GM12801 (cell line): ENCODE results near the gene KLLN.

Source experiments
- TF ChIP-seq, protein P1 (sequence below): IDR thresholded peaks from one replicate; pipeline ENCODE4 v1.5.1; 2011; ENCODE audit warnings: control low read depth; ENCODE audit not compliant: insufficient read length; ENCODE audit errors: extremely low read depth

Gene KLLN

DNA sequence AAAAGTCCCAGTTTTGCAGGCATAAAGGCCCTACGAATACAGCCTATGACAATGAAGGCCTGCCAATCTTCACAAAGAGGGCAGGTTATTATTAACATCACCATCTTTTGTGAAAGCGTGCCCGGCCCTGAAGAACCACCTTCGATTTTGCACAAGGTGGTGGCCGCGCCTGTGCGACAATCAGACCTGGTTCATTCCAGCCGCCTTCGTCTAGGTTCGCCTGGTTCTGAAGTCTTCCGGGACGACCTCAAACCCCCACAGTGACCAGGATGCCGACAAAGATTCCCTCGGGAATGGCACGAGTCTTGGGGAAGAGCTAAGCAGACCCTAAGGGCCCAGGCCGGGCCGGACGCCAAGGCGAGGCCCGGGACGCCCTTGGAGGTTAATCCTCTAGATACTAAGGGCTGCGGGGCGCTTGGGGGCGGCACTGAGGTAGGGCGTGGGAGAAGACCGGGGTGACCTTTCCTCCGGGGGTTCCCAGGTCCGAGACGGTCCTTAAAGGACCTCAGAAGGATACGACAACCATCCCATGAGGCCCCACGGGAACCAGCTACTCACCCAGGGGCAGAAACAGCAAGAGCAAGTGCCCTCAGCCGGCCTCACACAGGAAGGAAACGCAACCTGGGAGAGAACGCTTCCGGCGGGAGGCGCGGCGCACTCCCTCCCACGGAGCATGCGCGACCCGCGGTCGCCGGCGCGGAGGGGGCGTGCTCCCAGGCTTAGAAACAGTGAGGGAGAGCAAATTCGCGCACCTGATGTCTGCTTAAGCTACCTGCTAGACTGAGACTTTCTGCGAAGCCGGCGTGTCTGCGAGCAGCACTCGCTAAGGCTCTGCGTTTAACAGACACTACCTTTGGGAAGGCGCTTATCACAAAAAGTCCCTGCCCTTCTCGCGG lies 45.5 kb downstream of the KLLN start, which contains the start of gene ATAD1:
Gene ATAD1 (minus strand): TSS at position 618 of the 896 bp plus-strand sequence. CDS start 3,627 bp downstream, outside the sequence.
- TF ChIP-seq, protein P1, sequence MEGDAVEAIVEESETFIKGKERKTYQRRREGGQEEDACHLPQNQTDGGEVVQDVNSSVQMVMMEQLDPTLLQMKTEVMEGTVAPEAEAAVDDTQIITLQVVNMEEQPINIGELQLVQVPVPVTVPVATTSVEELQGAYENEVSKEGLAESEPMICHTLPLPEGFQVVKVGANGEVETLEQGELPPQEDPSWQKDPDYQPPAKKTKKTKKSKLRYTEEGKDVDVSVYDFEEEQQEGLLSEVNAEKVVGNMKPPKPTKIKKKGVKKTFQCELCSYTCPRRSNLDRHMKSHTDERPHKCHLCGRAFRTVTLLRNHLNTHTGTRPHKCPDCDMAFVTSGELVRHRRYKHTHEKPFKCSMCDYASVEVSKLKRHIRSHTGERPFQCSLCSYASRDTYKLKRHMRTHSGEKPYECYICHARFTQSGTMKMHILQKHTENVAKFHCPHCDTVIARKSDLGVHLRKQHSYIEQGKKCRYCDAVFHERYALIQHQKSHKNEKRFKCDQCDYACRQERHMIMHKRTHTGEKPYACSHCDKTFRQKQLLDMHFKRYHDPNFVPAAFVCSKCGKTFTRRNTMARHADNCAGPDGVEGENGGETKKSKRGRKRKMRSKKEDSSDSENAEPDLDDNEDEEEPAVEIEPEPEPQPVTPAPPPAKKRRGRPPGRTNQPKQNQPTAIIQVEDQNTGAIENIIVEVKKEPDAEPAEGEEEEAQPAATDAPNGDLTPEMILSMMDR: no peak

DNA sequence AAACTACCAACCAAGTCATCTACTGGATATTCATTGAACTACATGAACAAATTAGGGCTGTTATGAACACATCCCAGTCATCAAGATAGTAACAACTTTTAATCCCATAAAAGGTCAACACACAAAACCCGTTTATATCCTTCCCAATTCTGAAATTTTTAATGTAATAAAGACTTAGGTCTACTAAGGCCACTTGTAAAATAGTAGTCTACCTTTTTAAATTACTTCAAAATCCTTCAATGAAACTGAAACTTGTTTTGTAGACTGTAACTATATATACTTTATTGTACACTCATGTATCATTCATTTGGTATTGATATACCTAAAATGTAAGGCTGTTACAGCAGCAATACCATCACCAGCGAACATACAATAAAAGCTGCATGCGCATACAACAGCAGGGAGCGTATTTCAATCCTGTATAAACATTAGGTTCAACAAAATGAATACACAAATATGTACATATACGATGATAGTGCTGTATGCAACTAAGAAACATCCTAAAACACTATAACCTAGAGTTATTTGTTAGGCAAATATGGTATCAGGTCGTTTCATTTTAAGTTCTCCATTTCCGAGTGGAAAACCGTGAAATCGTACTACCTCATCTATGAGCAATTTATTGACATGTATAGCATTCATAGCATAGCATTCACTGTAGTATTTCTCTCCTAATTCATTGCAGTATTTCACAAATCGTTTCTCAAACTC lies 46.3 kb downstream of the KLLN start:
- TF ChIP-seq, protein P1: no peak

DNA sequence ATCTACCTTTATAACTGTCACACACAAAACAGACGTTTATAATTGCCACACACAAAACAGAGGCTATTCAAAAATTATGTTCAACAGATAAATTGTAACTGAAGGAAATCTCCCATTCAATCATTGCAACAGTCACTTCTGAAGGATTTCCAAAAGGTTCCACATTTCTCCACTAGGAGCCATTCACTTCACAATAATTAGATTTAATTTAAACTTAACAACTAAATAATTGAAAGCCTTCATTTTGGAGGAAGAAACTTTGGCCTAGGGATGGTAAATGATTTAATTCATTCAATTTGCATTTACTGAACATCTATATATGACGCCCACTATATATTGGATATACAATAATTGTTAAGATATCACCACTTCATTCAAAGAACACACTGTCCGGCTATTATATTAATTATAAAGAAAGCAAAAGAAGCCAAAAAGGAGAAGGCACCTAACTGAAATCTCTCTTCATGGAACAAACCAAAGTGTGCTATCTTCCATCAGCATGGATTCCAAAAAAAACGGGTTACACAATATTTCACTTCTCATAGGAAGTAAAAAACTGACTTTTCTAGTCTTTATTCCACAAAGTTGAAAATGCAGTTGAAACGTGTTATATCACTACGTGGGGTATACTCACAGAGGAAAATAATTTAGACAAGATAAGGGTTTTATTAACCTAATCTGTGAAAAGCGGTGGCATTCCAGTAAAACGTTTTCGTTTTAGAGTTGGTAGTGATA lies 47.0 kb downstream of the KLLN start:
- TF ChIP-seq, protein P1: no peak
